GM12891 (cell line): ENCODE results near the gene OSBPL5.

Experiments
- POLR2A ChIP-seq: IDR thresholded peaks from 2 replicates; pipeline ENCODE4 v1.6.1; 2011; ENCODE audit warnings: low read depth, low read length, control low read depth
- POLR2AphosphoS5 ChIP-seq: IDR thresholded peaks from 2 replicates; pipeline ENCODE4 v1.6.1; 2011; ENCODE audit warnings: low read depth, low read length, control low read depth
- POU2F2 ChIP-seq: IDR thresholded peaks from 2 replicates; pipeline ENCODE4 v1.6.1; 2011; ENCODE audit warnings: low read depth, mild to moderate bottlenecking, control low read depth, low read length, moderate library complexity
- TAF1 ChIP-seq: IDR thresholded peaks from 2 replicates; pipeline ENCODE4 v1.6.1; 2011; ENCODE audit warnings: low read depth, low read length, control low read depth

GRCh38 chr11:3120071-3120792 lies 44.9 kb downstream of the OSBPL5 start:
- no peak for TF ChIP-seq POLR2A
- TF ChIP-seq TAF1 = no peak
- no peak for TF ChIP-seq POLR2AphosphoS5
- no peak for TF ChIP-seq POU2F2
